SK-N-MC (cell line): ENCODE results near the gene KCNT2.

ENCODE experiments used
- EZH2 ChIP-seq: fragments of 200-600 bp; sonication (generic); IDR thresholded peaks from one replicate; pipeline ENCODE4 v1.6.1; 2017; ENCODE audit warnings: antibody characterized with exemption
- POLR2AphosphoS5 ChIP-seq: IDR thresholded peaks from 2 replicates; pipeline ENCODE4 v1.6.1; 2012; ENCODE audit warnings: mild to moderate bottlenecking, low read depth, low read length, borderline replicate concordance

DNA sequence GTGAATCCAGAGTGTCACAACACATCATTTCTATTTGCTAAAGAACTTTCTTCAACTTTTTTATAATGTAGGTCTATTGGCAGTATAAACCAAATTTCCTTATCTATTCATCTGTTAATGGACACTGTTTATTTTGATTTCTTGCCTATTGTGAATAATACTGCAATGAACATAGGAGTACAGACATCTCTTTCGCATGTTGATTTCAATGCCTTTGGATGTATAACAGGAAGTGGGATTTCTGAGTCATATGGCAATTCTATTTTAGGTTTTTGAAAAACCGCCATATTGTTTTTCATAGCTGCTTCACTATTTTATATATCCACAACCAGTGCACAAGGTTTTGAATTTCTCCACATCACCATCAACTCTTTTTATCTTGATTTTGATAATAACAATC, 198.7 kb downstream of the KCNT2 start:
- no peak for TF ChIP-seq EZH2
- TF ChIP-seq POLR2AphosphoS5 = no peak
